Neural cell (in vitro differentiated cells): ENCODE data around the gene ZNF350.

Experiments used
- CTCF ChIP-seq: fragments of 450-650 bp; IDR thresholded peaks from 2 replicates; pipeline ENCODE4 v1.5.1; 2014; ENCODE audit warnings: antibody characterized with exemption, mild to moderate bottlenecking, moderate library complexity; ENCODE audit not compliant: poor library complexity, severe bottlenecking
- EP300 ChIP-seq: fragments of 450-650 bp; conservative IDR thresholded peaks from 2 replicates; pipeline ENCODE4 v1.6.1; 2014; ENCODE audit warnings: antibody characterized with exemption, mild to moderate bottlenecking, moderate library complexity; ENCODE audit not compliant: poor library complexity, severe bottlenecking
- EZH2 ChIP-seq: fragments of 200-600, 300-800 bp; shearing (Covaris generic), sonication (generic); IDR thresholded peaks from 2 replicates; pipeline ENCODE4 v1.6.1; 2014; ENCODE audit warnings: antibody characterized with exemption, low read length, borderline replicate concordance, mild to moderate bottlenecking; ENCODE audit not compliant: insufficient read depth, poor library complexity, severe bottlenecking
- MXI1 ChIP-seq: fragments of 450-650 bp; conservative IDR thresholded peaks from 2 replicates; pipeline ENCODE4 v1.6.1; 2014; ENCODE audit warnings: antibody characterized with exemption, mild to moderate bottlenecking; ENCODE audit not compliant: poor library complexity, severe bottlenecking
- POLR2AphosphoS5 ChIP-seq: IDR thresholded peaks from 2 replicates; pipeline ENCODE4 v1.6.1; 2012
- SMC3 ChIP-seq: fragments of 450-650 bp; conservative IDR thresholded peaks from 2 replicates; pipeline ENCODE4 v1.6.1; 2014; ENCODE audit warnings: antibody characterized with exemption, mild to moderate bottlenecking, moderate library complexity; ENCODE audit not compliant: poor library complexity
- TAF1 ChIP-seq: IDR thresholded peaks from 2 replicates; pipeline ENCODE4 v1.6.1; 2012; ENCODE audit warnings: low read depth
- TF ChIP-seq, protein P1 (sequence below): IDR thresholded peaks from 2 replicates; pipeline ENCODE4 v1.6.1; 2012; ENCODE audit warnings: borderline replicate concordance

GRCh38 chr19:52007451-52007805, 20.8 kb upstream of the ZNF350 start:
- TF ChIP-seq MXI1 (no peak), CTCF (no peak), EP300 (no peak), EZH2 (no peak), SMC3 (no peak), POLR2AphosphoS5 (no peak), TAF1 (no peak)
- TF ChIP-seq, protein P1, sequence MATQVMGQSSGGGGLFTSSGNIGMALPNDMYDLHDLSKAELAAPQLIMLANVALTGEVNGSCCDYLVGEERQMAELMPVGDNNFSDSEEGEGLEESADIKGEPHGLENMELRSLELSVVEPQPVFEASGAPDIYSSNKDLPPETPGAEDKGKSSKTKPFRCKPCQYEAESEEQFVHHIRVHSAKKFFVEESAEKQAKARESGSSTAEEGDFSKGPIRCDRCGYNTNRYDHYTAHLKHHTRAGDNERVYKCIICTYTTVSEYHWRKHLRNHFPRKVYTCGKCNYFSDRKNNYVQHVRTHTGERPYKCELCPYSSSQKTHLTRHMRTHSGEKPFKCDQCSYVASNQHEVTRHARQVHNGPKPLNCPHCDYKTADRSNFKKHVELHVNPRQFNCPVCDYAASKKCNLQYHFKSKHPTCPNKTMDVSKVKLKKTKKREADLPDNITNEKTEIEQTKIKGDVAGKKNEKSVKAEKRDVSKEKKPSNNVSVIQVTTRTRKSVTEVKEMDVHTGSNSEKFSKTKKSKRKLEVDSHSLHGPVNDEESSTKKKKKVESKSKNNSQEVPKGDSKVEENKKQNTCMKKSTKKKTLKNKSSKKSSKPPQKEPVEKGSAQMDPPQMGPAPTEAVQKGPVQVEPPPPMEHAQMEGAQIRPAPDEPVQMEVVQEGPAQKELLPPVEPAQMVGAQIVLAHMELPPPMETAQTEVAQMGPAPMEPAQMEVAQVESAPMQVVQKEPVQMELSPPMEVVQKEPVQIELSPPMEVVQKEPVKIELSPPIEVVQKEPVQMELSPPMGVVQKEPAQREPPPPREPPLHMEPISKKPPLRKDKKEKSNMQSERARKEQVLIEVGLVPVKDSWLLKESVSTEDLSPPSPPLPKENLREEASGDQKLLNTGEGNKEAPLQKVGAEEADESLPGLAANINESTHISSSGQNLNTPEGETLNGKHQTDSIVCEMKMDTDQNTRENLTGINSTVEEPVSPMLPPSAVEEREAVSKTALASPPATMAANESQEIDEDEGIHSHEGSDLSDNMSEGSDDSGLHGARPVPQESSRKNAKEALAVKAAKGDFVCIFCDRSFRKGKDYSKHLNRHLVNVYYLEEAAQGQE, result no peak
